Cardiac fibroblast (primary cell): Measurements from ENCODE around the gene PDCD2L.

Source experiments
- DNase-seq, 2 donors: peaks; one replicate each; pipeline versions ENCODE4 v3.0.0 to v3.0.0-alpha.2; 2010; ENCODE audit warnings: low read depth in 2 of 2
- H3K4me3 ChIP-seq, 2 donors: replicated peaks in 1 of 2; 1 replicate in 1 of 2; 2 replicates in 1 of 2; pipeline ENCODE4 v1.5.1; 2011; ENCODE audit warnings: low read depth in 2 of 2, low read length in 2 of 2, mild to moderate bottlenecking in 2 of 2, moderate library complexity in 1 of 2
- CTCF ChIP-seq: IDR thresholded peaks from one replicate; pipeline ENCODE4 v1.5.1; 2011; ENCODE audit warnings: low read depth, mild to moderate bottlenecking, low read length, inconsistent platforms

Gene PDCD2L

GRCh38 chr19:34430738-34431625 is 26.8 kb downstream of the PDCD2L start:
- H3K4me3 ChIP-seq = no peak overlapping the region

GRCh38 chr19:34431681-34432402 is 27.6 kb downstream of the PDCD2L start:
- H3K4me3 ChIP-seq = no peak overlapping the region
- TF ChIP-seq CTCF = no peak
- DNase-seq = peak; percentile 13 to 25

More at GRCh38 chr19:34430738-34431625, 26.8 kb downstream of the PDCD2L start:
- peak; percentile 78 for TF ChIP-seq CTCF
- peak; percentile 70 to 73 for DNase-seq

- TF ChIP-seq CTCF = no peak
- peak; percentile 49 to 57 for DNase-seq
- no peak overlapping the region for H3K4me3 ChIP-seq
Observed at GRCh38 chr19:34432797-34433196, 28.6 kb downstream of the PDCD2L start.

GRCh38 chr19:34436716-34437115 is 32.5 kb downstream of the PDCD2L start:
- no peak overlapping the region for H3K4me3 ChIP-seq
- peak; percentile 56 to 63 for DNase-seq
- TF ChIP-seq CTCF = no peak

- TF ChIP-seq CTCF = no peak
- H3K4me3 ChIP-seq = no peak overlapping the region
- no peak for DNase-seq
Observed at GRCh38 chr19:34448191-34448590, 44.0 kb downstream of the PDCD2L start.

GRCh38 chr19:34452723-34453122 is 48.5 kb downstream of the PDCD2L start:
- no peak for TF ChIP-seq CTCF
- DNase-seq = peak in 1 of 2 donors; percentile 52
- H3K4me3 ChIP-seq = no peak overlapping the region
